ENCODE data around the gene NPAS2. TPM values are rescaled to one million over a fixed set of nuclear protein-coding genes. Genes with fewer than 3 reads are reported as not detected.

The NPAS2 gene
- total and polyA plus RNA-seq, 2 donors = 3.0 to 5.4 TPM

DNA sequence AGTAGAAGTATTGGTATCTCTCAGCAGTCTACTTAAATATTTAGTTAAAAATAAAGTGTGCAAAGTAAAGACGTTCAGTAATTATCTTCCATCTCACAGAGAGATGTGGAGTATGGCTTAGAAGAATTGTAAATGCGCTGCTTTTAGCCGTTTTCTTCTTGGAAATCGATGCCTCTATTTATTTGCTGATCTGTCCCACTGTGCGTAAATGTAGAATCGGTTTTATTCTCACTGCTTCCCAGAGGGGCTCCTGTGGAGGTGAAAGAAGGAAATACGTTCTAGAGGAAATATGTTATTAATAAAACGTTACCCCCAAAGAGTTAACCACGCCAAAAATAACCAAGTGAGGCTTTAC lies 1.9 kb downstream of the NPAS2 start:
- Histone ChIP-seq H3K9me3 (ENCODE audit: control insufficient read depth in 2 of 2, insufficient read depth in 1 of 2, low read length in 1 of 2) (no peaks in the 10 kb centered on the region), H3K4me1 (ENCODE audit: control insufficient read depth in 2 of 2, insufficient read depth in 2 of 2, low read length in 2 of 2) (peaks cover 0 to 24% of the 10 kb centered on the region in 2 donors), H3K27ac (ENCODE audit: low read depth in 1 of 2, low read length in 1 of 2) (no peak overlapping the region), H3K36me3 (ENCODE audit: control insufficient read depth in 2 of 2, insufficient read depth in 2 of 2, low read length in 1 of 2) (no peaks in the 10 kb centered on the region), H3K27me3 (ENCODE audit: control insufficient read depth in 2 of 2, insufficient read depth in 1 of 2, low read length in 1 of 2) (peaks cover 54 to 73% of the 10 kb centered on the region in 2 donors), H3K4me3 (ENCODE audit: low read length in 2 of 2) (no peak overlapping the region)
- WGBS = 32% methylated on average over 9 of the region's 9 CpGs
- no peak for DNase-seq (ENCODE audit: low read depth in 6 of 9, low spot score in 9 of 9)

DNA sequence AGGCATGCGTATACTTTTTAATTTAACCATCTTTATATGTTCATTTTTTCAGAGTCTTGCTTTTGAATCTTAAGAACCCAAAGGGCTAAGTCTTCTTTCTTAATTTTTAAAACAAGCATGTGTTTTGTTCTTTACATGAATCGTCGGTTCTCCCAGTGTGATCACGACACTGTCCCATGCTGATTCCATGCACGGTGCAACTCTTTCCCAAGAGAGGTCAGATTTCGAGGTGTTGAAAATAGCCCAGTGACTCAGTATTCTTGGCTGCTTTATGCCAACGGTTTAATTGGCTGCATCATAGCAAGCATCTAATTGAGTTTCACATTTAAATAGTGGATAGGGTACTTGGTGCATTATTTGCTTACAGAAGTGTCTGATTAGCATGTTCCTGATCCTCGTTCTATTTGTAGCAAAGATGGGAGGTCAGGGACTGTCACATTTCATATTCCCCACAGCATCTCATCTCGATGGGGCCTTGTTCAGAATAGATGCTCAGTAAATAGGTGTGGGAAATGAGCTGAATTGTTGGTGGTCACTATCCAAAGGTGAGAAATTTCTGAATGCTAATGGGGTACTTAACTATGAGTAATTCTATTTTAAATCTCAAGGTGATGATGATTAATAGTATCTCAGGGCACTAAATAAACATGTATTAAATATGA lies 2.8 kb downstream of the NPAS2 start:
- Histone ChIP-seq H3K27ac (ENCODE audit: low read depth in 1 of 2, low read length in 1 of 2) (no peak overlapping the region), H3K4me3 (ENCODE audit: low read length in 2 of 2) (no peak overlapping the region), H3K27me3 (ENCODE audit: control insufficient read depth in 2 of 2, insufficient read depth in 1 of 2, low read length in 1 of 2) (peaks cover 48 to 66% of the 10 kb centered on the region in 2 donors), H3K4me1 (ENCODE audit: control insufficient read depth in 2 of 2, insufficient read depth in 2 of 2, low read length in 2 of 2) (peaks cover 0 to 24% of the 10 kb centered on the region in 2 donors), H3K36me3 (ENCODE audit: control insufficient read depth in 2 of 2, insufficient read depth in 2 of 2, low read length in 1 of 2) (no peaks in the 10 kb centered on the region), H3K9me3 (ENCODE audit: control insufficient read depth in 2 of 2, insufficient read depth in 1 of 2, low read length in 1 of 2) (no peaks in the 10 kb centered on the region)
- no peak for DNase-seq (ENCODE audit: low read depth in 6 of 9, low spot score in 9 of 9)
- 78% methylated on average over 9 of the region's 9 CpGs for WGBS

GRCh38 chr2:100823665-100824438 lies 3.9 kb downstream of the NPAS2 start:
- 97% methylated on average over 6 of the region's 6 CpGs for WGBS
- H3K9me3 ChIP-seq (ENCODE audit: control insufficient read depth in 2 of 2, insufficient read depth in 1 of 2, low read length in 1 of 2) = no peaks in the 10 kb centered on the region
- H3K4me1 ChIP-seq (ENCODE audit: control insufficient read depth in 2 of 2, insufficient read depth in 2 of 2, low read length in 2 of 2) = peaks cover 0 to 15% of the 10 kb centered on the region in 2 donors
- no peak overlapping the region for H3K27ac ChIP-seq (ENCODE audit: low read depth in 1 of 2, low read length in 1 of 2)
- H3K36me3 ChIP-seq (ENCODE audit: control insufficient read depth in 2 of 2, insufficient read depth in 2 of 2, low read length in 1 of 2) = no peaks in the 10 kb centered on the region
- H3K4me3 ChIP-seq (ENCODE audit: low read length in 2 of 2) = no peak overlapping the region
- H3K27me3 ChIP-seq (ENCODE audit: control insufficient read depth in 2 of 2, insufficient read depth in 1 of 2, low read length in 1 of 2) = peaks cover 37 to 55% of the 10 kb centered on the region in 2 donors
- DNase-seq (ENCODE audit: low read depth in 6 of 9, low spot score in 9 of 9) = no peak

DNA sequence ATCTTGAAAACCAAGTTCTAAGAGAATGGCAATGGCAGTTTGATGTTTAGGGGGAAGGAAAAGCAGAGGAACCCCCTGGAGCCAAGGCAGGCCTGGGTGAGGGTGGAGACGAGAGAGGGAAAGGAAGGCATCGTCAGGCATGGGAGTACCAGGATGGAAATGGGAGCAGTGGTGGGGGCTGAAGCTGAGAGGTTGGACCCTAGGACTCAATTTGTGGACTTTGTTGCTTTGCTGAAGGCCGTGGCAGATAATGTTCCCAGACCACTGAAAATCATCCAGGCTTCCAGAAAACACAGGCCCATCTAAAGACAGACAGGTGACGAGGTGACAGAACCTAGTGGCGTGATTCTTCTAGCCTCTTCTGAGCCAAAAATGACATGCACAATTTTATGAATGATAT lies 4.9 kb downstream of the NPAS2 start:
- 91% methylated on average over 5 of the region's 5 CpGs for WGBS
- Histone ChIP-seq H3K27ac (ENCODE audit: low read depth in 1 of 2, low read length in 1 of 2) (no peak overlapping the region), H3K4me3 (ENCODE audit: low read length in 2 of 2) (no peak overlapping the region), H3K4me1 (ENCODE audit: control insufficient read depth in 2 of 2, insufficient read depth in 2 of 2, low read length in 2 of 2) (peaks cover 0 to 8% of the 10 kb centered on the region in 2 donors), H3K9me3 (ENCODE audit: control insufficient read depth in 2 of 2, insufficient read depth in 1 of 2, low read length in 1 of 2) (peaks cover 0 to 2% of the 10 kb centered on the region in 2 donors), H3K27me3 (ENCODE audit: control insufficient read depth in 2 of 2, insufficient read depth in 1 of 2, low read length in 1 of 2) (peaks cover 27 to 45% of the 10 kb centered on the region in 2 donors), H3K36me3 (ENCODE audit: control insufficient read depth in 2 of 2, insufficient read depth in 2 of 2, low read length in 1 of 2) (no peaks in the 10 kb centered on the region)
- DNase-seq (ENCODE audit: low read depth in 6 of 9, low spot score in 9 of 9) = no peak

GRCh38 chr2:100826494-100826893 lies 6.6 kb downstream of the NPAS2 start:
- no peak for DNase-seq (ENCODE audit: low read depth in 6 of 9, low spot score in 9 of 9)
- Histone ChIP-seq H3K4me3 (ENCODE audit: low read length in 2 of 2) (no peak overlapping the region), H3K27ac (ENCODE audit: low read depth in 1 of 2, low read length in 1 of 2) (no peak overlapping the region), H3K4me1 (ENCODE audit: control insufficient read depth in 2 of 2, insufficient read depth in 2 of 2, low read length in 2 of 2) (peaks cover 0 to under 1% of the 10 kb centered on the region in 2 donors), H3K9me3 (ENCODE audit: control insufficient read depth in 2 of 2, insufficient read depth in 1 of 2, low read length in 1 of 2) (peaks cover 0 to 2% of the 10 kb centered on the region in 2 donors), H3K36me3 (ENCODE audit: control insufficient read depth in 2 of 2, insufficient read depth in 2 of 2, low read length in 1 of 2) (no peaks in the 10 kb centered on the region), H3K27me3 (ENCODE audit: control insufficient read depth in 2 of 2, insufficient read depth in 1 of 2, low read length in 1 of 2) (peaks cover 10 to 31% of the 10 kb centered on the region in 2 donors)
- WGBS = 95% methylated on average over 2 of the region's 2 CpGs

- 93% methylated on average over 9 of the region's 9 CpGs for WGBS
- no peaks in the 10 kb centered on the region for H3K4me1 ChIP-seq (ENCODE audit: control insufficient read depth in 2 of 2, insufficient read depth in 2 of 2, low read length in 2 of 2)
- no peaks in the 10 kb centered on the region for H3K36me3 ChIP-seq (ENCODE audit: control insufficient read depth in 2 of 2, insufficient read depth in 2 of 2, low read length in 1 of 2)
- no peak for DNase-seq (ENCODE audit: low read depth in 6 of 9, low spot score in 9 of 9)
- H3K27me3 ChIP-seq (ENCODE audit: control insufficient read depth in 2 of 2, insufficient read depth in 1 of 2, low read length in 1 of 2) = peaks cover 0 to 12% of the 10 kb centered on the region in 2 donors
- no peak overlapping the region for H3K4me3 ChIP-seq (ENCODE audit: low read length in 2 of 2)
- H3K9me3 ChIP-seq (ENCODE audit: control insufficient read depth in 2 of 2, insufficient read depth in 1 of 2, low read length in 1 of 2) = peaks cover 0 to 2% of the 10 kb centered on the region in 2 donors
- no peak overlapping the region for H3K27ac ChIP-seq (ENCODE audit: low read depth in 1 of 2, low read length in 1 of 2)
These were observed 11.3 kb downstream of the NPAS2 start for GRCh38 chr2:100831158-100831750.

DNA sequence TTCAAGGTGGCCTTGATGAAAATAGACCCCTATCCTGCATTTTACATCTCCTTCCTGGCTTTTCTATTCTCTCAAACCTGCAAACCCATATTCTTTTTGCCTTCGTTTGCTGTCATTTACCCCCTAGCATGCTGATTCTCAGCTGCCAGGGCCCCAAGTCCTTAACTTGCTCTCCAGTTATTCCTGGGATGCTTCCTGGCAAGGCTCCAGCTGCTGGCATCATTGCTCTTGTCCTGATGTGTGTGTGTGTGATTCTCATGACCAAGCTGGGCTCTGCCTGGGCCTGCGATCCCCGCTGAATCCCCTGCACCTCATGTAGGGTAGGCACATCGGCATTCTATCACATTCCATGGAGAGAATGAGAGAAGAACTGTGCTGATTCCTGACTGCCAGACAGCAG lies 11.9 kb downstream of the NPAS2 start:
- no peak overlapping the region for H3K4me3 ChIP-seq (ENCODE audit: low read length in 2 of 2)
- no peaks in the 10 kb centered on the region for H3K36me3 ChIP-seq (ENCODE audit: control insufficient read depth in 2 of 2, insufficient read depth in 2 of 2, low read length in 1 of 2)
- no peaks in the 10 kb centered on the region for H3K4me1 ChIP-seq (ENCODE audit: control insufficient read depth in 2 of 2, insufficient read depth in 2 of 2, low read length in 2 of 2)
- DNase-seq (ENCODE audit: low read depth in 6 of 9, low spot score in 9 of 9) = no peak
- no peak overlapping the region for H3K27ac ChIP-seq (ENCODE audit: low read depth in 1 of 2, low read length in 1 of 2)
- 99% methylated on average over 4 of the region's 4 CpGs for WGBS
- H3K9me3 ChIP-seq (ENCODE audit: control insufficient read depth in 2 of 2, insufficient read depth in 1 of 2, low read length in 1 of 2) = peaks cover 0 to 2% of the 10 kb centered on the region in 2 donors
- H3K27me3 ChIP-seq (ENCODE audit: control insufficient read depth in 2 of 2, insufficient read depth in 1 of 2, low read length in 1 of 2) = peaks cover 0 to 16% of the 10 kb centered on the region in 2 donors

GRCh38 chr2:100832885-100833284 lies 12.9 kb downstream of the NPAS2 start:
- no peak for DNase-seq (ENCODE audit: low read depth in 6 of 9, low spot score in 9 of 9)
- Histone ChIP-seq H3K36me3 (ENCODE audit: control insufficient read depth in 2 of 2, insufficient read depth in 2 of 2, low read length in 1 of 2) (no peaks in the 10 kb centered on the region), H3K4me3 (ENCODE audit: low read length in 2 of 2) (no peak overlapping the region), H3K4me1 (ENCODE audit: control insufficient read depth in 2 of 2, insufficient read depth in 2 of 2, low read length in 2 of 2) (no peaks in the 10 kb centered on the region), H3K9me3 (ENCODE audit: control insufficient read depth in 2 of 2, insufficient read depth in 1 of 2, low read length in 1 of 2) (peaks cover 0 to 2% of the 10 kb centered on the region in 2 donors), H3K27ac (ENCODE audit: low read depth in 1 of 2, low read length in 1 of 2) (no peak overlapping the region), H3K27me3 (ENCODE audit: control insufficient read depth in 2 of 2, insufficient read depth in 1 of 2, low read length in 1 of 2) (peaks cover 0 to 16% of the 10 kb centered on the region in 2 donors)
- 93% methylated on average over 9 of the region's 9 CpGs for WGBS

- WGBS = 99% methylated on average over 1 of the region's 1 CpG
- Histone ChIP-seq H3K9me3 (ENCODE audit: control insufficient read depth in 2 of 2, insufficient read depth in 1 of 2, low read length in 1 of 2) (peaks cover 0 to 2% of the 10 kb centered on the region in 2 donors), H3K27me3 (ENCODE audit: control insufficient read depth in 2 of 2, insufficient read depth in 1 of 2, low read length in 1 of 2) (peaks cover 0 to 16% of the 10 kb centered on the region in 2 donors), H3K27ac (ENCODE audit: low read depth in 1 of 2, low read length in 1 of 2) (no peak overlapping the region), H3K4me1 (ENCODE audit: control insufficient read depth in 2 of 2, insufficient read depth in 2 of 2, low read length in 2 of 2) (no peaks in the 10 kb centered on the region), H3K4me3 (ENCODE audit: low read length in 2 of 2) (no peak overlapping the region), H3K36me3 (ENCODE audit: control insufficient read depth in 2 of 2, insufficient read depth in 2 of 2, low read length in 1 of 2) (no peaks in the 10 kb centered on the region)
- DNase-seq (ENCODE audit: low read depth in 6 of 9, low spot score in 9 of 9) = no peak
These were observed 13.4 kb downstream of the NPAS2 start for GRCh38 chr2:100833331-100833730.
